Measurements from ENCODE around the gene HOTAIR.

The HOTAIR gene

GRCh38 chr12:53955776-53956250 is 18.9 kb downstream of the HOTAIR start:
- no peak for DNase-seq

- no peak for DNase-seq
Measured at GRCh38 chr12:53955036-53955775, 19.5 kb downstream of the HOTAIR start.

- no peak for DNase-seq
Measured at GRCh38 chr12:53954694-53955035, 20.1 kb downstream of the HOTAIR start, which contains the start of gene HOXC12. TSS of gene HOXC12 (plus strand) at chr12:53954903. CDS start at chr12:53954930, 27 bp downstream.

- no peak for DNase-seq
Measured at GRCh38 chr12:53953831-53954693, 20.7 kb downstream of the HOTAIR start.

GRCh38 chr12:53952871-53953734 is 21.7 kb downstream of the HOTAIR start:
- no peak for DNase-seq

- DNase-seq: no peak
Measured at GRCh38 chr12:53952335-53952694, 22.4 kb downstream of the HOTAIR start.

- DNase-seq: no peak
Measured at GRCh38 chr12:53951577-53952334, 23.0 kb downstream of the HOTAIR start.

GRCh38 chr12:53950789-53951576 is 23.8 kb downstream of the HOTAIR start:
- no peak for DNase-seq

GRCh38 chr12:53950437-53950773 is 24.3 kb downstream of the HOTAIR start:
- DNase-seq: no peak

- no peak for DNase-seq
Measured at GRCh38 chr12:53949631-53950436, 24.9 kb downstream of the HOTAIR start.

GRCh38 chr12:53948650-53949593 is 25.8 kb downstream of the HOTAIR start:
- no peak for DNase-seq

- no peak for DNase-seq
Measured at GRCh38 chr12:53947743-53948142, 27.0 kb downstream of the HOTAIR start.

GRCh38 chr12:53944907-53945847 is 29.6 kb downstream of the HOTAIR start:
- no peak for DNase-seq

- no peak for DNase-seq
Measured at GRCh38 chr12:53944209-53944608, 30.5 kb downstream of the HOTAIR start.

- DNase-seq: no peak
Measured at GRCh38 chr12:53942467-53942997, 32.2 kb downstream of the HOTAIR start.

- no peak for DNase-seq
Measured at GRCh38 chr12:53941750-53942149, 33.0 kb downstream of the HOTAIR start.

GRCh38 chr12:53941187-53941586 is 33.6 kb downstream of the HOTAIR start:
- DNase-seq: no peak

- DNase-seq: no peak
Measured at GRCh38 chr12:53940443-53941014, 34.2 kb downstream of the HOTAIR start.

Measured in NCI-H446 (cell line).